Body of pancreas (tissue), 4 donors: Measurements from ENCODE around the gene MTCL3.
A peak's percentile ranks its signal among the peaks of the same experiment; 100 is the strongest.

Experiments used
- ATAC-seq: fragments of 150-250 bp; one replicate; pipeline ENCODE4 v1.9.1; 2016
- DNase-seq, 4 donors: peaks; one replicate each; pipeline ENCODE4 v3.0.0-alpha.2; 2019
- H3K27ac ChIP-seq, 4 donors: fragments of 200-600 bp; sonication (generic); 1 replicate in 3 of 4; 2 replicates in 1 of 4; pipeline versions ENCODE4 v1.5.1 to v1.6.1; 2016 to 2019; ENCODE audit warnings: mild to moderate bottlenecking in 1 of 4, mixed read lengths in 1 of 4, moderate library complexity in 1 of 4
- H3K27me3 ChIP-seq, 2 donors: fragments of 200-600 bp; sonication (generic); one replicate each; pipeline ENCODE4 v1.6.0; 2016; ENCODE audit warnings: mild to moderate bottlenecking in 1 of 2
- H3K36me3 ChIP-seq, 2 donors: fragments of 200-600 bp; sonication (generic); replicated peaks in 1 of 2; 2 replicates each; pipeline ENCODE4 v1.5.1; 2016; ENCODE audit warnings: low read depth in 2 of 2; ENCODE audit not compliant: insufficient read depth in 1 of 2
- H3K4me1 ChIP-seq: fragments of 200-600 bp; sonication (generic); one replicate; pipeline ENCODE4 v1.6.0; 2016
- H3K4me3 ChIP-seq, 2 donors: fragments of 200-600 bp; sonication (generic); 1 replicate in 1 of 2; 2 replicates in 1 of 2; pipeline ENCODE4 v1.5.1; 2016 to 2019
- H3K9me3 ChIP-seq, 3 donors: fragments of 200-600 bp; sonication (generic); 1 replicate in 2 of 3; 2 replicates in 1 of 3; pipeline ENCODE4 v1.5.1; 2016
- CTCF ChIP-seq, 7 experiments: fragments of 450-650 bp in 4 of 7; fragments of 200-600 bp in 3 of 7; sonication (generic) in 3 of 7; IDR thresholded peaks; one replicate each; pipeline ENCODE4 v1.5.1; 2016 to 2019; ENCODE audit warnings: antibody characterized with exemption in 7 of 7
- POLR2A ChIP-seq, 3 donors: fragments of 450-650 bp; IDR thresholded peaks; one replicate each; pipeline ENCODE4 v1.6.1; 2016; ENCODE audit warnings: antibody characterized with exemption in 3 of 3, mild to moderate bottlenecking in 2 of 3
- WGBS, 2 donors: methylation state at CpG; one replicate each; pipeline ENCODE4 v1.1.5; 2017; 5-methylcytosine and 5-hydroxymethylcytosine counted together
- intact Hi-C: fragments of 100-400 bp; cut with DNase I; formaldehyde crosslinking; loops from one replicate; pipeline ENCODE4 v1.15.1; 2023

Gene MTCL3

GRCh38 chr6:127516662-127517273 is 2.4 kb downstream of the MTCL3 start:
- H3K4me1 ChIP-seq = peaks cover 33% of the 10 kb centered on the region
- no peaks in the 10 kb centered on the region for H3K36me3 ChIP-seq
- 9 to 10% methylated on average over 6 of the region's 6 CpGs for WGBS, 2 donors
- DNase-seq = peak in 3 of 4 donors; percentile 12 to 39 (median 14)
- intact Hi-C loops = no loop called here
- no peaks in the 10 kb centered on the region for H3K9me3 ChIP-seq
- no peak overlapping the region for H3K27ac ChIP-seq
- H3K4me3 ChIP-seq = peak overlapping the region in 1 of 2 donors; percentile 65
- peaks cover 0 to 31% of the 10 kb centered on the region in 2 donors for H3K27me3 ChIP-seq
- ATAC-seq = peak; percentile 48
- TF ChIP-seq POLR2A (IDR thresholded peaks at IDR 0.05) = no peak
- TF ChIP-seq CTCF (IDR thresholded peaks at IDR 0.05) = peak in 6 of 7 experiments; percentile 34 to 60 (median 44)

DNA sequence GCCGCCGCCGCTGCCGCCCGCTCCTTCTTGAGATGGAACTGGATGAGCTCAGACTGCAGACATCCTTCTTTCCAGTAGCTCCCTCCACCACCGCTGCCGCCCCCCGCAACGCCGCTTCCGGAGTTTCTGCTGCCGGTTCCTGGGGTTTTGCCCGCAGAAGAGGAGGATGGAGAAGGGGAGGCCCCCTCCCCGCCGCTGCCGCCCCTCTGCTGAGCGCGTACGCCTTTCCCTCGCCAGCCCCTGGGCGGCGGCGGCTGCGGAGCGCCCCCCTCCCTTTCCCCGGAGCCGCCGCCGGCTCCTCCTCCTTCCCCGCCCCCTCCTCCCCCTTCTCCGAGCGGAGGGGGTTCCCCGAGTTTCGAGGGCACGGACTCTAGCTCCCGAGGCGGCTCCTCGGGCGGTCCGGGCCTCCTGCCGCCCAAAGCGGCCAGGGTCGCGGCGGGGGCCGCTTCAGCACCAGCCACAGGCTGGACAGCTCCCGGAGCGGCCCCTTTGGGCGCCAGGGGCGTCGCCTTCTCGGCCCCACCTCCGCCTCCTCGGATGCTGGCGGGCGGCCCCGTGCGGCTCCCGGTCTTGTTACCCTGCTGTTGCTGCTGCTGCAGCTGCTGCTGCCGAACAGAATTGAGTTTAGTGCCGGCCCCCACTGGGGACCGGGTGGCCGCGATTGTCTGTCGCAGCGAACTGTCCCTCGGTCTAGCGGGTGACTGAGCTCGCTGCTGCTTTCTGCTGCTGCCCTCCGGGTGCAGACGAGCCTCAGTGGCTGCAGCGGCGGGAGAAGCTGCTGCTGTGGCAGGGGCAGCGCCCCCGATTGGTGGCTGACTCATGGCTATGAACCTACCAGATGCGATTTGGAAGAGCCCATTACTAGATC is 3.1 kb downstream of the MTCL3 start:
- intact Hi-C loops = no loop called here
- no peak overlapping the region for H3K27ac ChIP-seq
- 1 to 2% methylated on average over 30 to 55 of the region's 76 CpGs for WGBS, 2 donors
- ATAC-seq (peak; percentile 70), DNase-seq (peak; percentile 36 to 63 (median 44))
- H3K4me3 ChIP-seq = peak overlapping the region; percentile 34 to 65
- H3K4me1 ChIP-seq = peaks cover 33% of the 10 kb centered on the region
- TF ChIP-seq POLR2A (IDR thresholded peaks at IDR 0.05) (peak in 1 of 3 donors; percentile 9), CTCF (IDR thresholded peaks at IDR 0.05) (no peak)
- H3K27me3 ChIP-seq = peaks cover 0 to 31% of the 10 kb centered on the region in 2 donors
- no peaks in the 10 kb centered on the region for H3K36me3 ChIP-seq
- H3K9me3 ChIP-seq = no peaks in the 10 kb centered on the region

GRCh38 chr6:127515234-127515793 is 3.8 kb downstream of the MTCL3 start:
- Histone ChIP-seq H3K4me1 (peaks cover 33% of the 10 kb centered on the region), H3K27ac (no peak overlapping the region), H3K27me3 (peaks cover 0 to 31% of the 10 kb centered on the region in 2 donors), H3K36me3 (no peaks in the 10 kb centered on the region), H3K9me3 (no peaks in the 10 kb centered on the region), H3K4me3 (peak overlapping the region; percentile 34 to 65)
- 2 to 7% methylated on average over 18 to 38 of the region's 38 CpGs for WGBS, 2 donors
- intact Hi-C loops = no loop called here
- no peak for TF ChIP-seq CTCF (IDR thresholded peaks at IDR 0.05)
- peak in 1 of 3 donors; percentile 7 for TF ChIP-seq POLR2A (IDR thresholded peaks at IDR 0.05)
- ATAC-seq (peak; percentile 15), DNase-seq (peak in 2 of 4 donors; percentile 10 to 14)

GRCh38 chr6:127514773-127515227 is 4.3 kb downstream of the MTCL3 start:
- intact Hi-C loops = no loop called here
- DNase-seq = peak in 3 of 4 donors; percentile 8 to 33 (median 19)
- no peaks in the 10 kb centered on the region for H3K36me3 ChIP-seq
- peaks cover 33% of the 10 kb centered on the region for H3K4me1 ChIP-seq
- no peak overlapping the region for H3K27ac ChIP-seq
- peaks cover 0 to 31% of the 10 kb centered on the region in 2 donors for H3K27me3 ChIP-seq
- H3K4me3 ChIP-seq = no peak overlapping the region
- ATAC-seq = peak; percentile 16
- no peaks in the 10 kb centered on the region for H3K9me3 ChIP-seq
- TF ChIP-seq POLR2A (IDR thresholded peaks at IDR 0.05) = no peak
- no peak for TF ChIP-seq CTCF (IDR thresholded peaks at IDR 0.05)
- 4 to 11% methylated on average over 28 to 32 of the region's 32 CpGs for WGBS, 2 donors
